UCSD-AML1 (cell line): Measurements from ENCODE around the gene GADD45G.

Experiments
- DNase-seq: peaks from one replicate; lab custom pipeline; 2025; ENCODE audit not compliant: unreplicated experiment; lab: John Stamatoyannopoulos, UW

The GADD45G gene

GRCh38 chr9:89629081-89629976 is 24.5 kb downstream of the GADD45G start:
- DNase-seq, result no peak

- DNase-seq, result no peak
Observed at GRCh38 chr9:89630508-89630907, 25.7 kb downstream of the GADD45G start.

- DNase-seq, result no peak
Observed at GRCh38 chr9:89631384-89631783, 26.6 kb downstream of the GADD45G start.

- no peak for DNase-seq
Observed at GRCh38 chr9:89632192-89632733, 27.5 kb downstream of the GADD45G start.

GRCh38 chr9:89632736-89633135 is 27.9 kb downstream of the GADD45G start:
- DNase-seq, result no peak

GRCh38 chr9:89633404-89633803 is 28.6 kb downstream of the GADD45G start:
- DNase-seq, result no peak

- no peak for DNase-seq
Observed at GRCh38 chr9:89633920-89634319, 29.1 kb downstream of the GADD45G start.

GRCh38 chr9:89634995-89635742 is 30.4 kb downstream of the GADD45G start:
- DNase-seq, result no peak

- no peak for DNase-seq
Observed at GRCh38 chr9:89635816-89636215, 31.0 kb downstream of the GADD45G start.

- DNase-seq, result no peak
Observed at GRCh38 chr9:89637787-89638186, 33.0 kb downstream of the GADD45G start.

GRCh38 chr9:89638359-89638758 is 33.5 kb downstream of the GADD45G start:
- DNase-seq, result no peak

GRCh38 chr9:89638893-89639292 is 34.1 kb downstream of the GADD45G start:
- no peak for DNase-seq

GRCh38 chr9:89639367-89639795 is 34.6 kb downstream of the GADD45G start:
- DNase-seq, result no peak

- DNase-seq, result no peak
Observed at GRCh38 chr9:89639961-89640360, 35.1 kb downstream of the GADD45G start.

GRCh38 chr9:89640361-89640760 is 35.5 kb downstream of the GADD45G start:
- DNase-seq, result peak; percentile 89

- no peak for DNase-seq
Observed at GRCh38 chr9:89640801-89641200, 36.0 kb downstream of the GADD45G start.

GRCh38 chr9:89641980-89642379 is 37.2 kb downstream of the GADD45G start:
- no peak for DNase-seq

- DNase-seq, result no peak
Observed at GRCh38 chr9:89642789-89643188, 38.0 kb downstream of the GADD45G start.

- DNase-seq, result no peak
Observed at GRCh38 chr9:89646189-89646939, 41.6 kb downstream of the GADD45G start.

- DNase-seq, result no peak
Observed at GRCh38 chr9:89647366-89648128, 42.7 kb downstream of the GADD45G start.
